NCI-H1417 treated with DMSO at 0.1 percent for 48 hours (cell line): Measurements from ENCODE around the gene HOXA9.

Experiments used
- DNase-seq: peaks from one replicate; lab custom pipeline; 2025; lab: John Stamatoyannopoulos, UW

HOXA9 gene

GRCh38 chr7:27112955-27113949 is 52.1 kb downstream of the HOXA9 start:
- DNase-seq = no peak
